Measurements from ENCODE around the gene CYSLTR2. TPM values are rescaled to one million over a fixed set of nuclear protein-coding genes. Genes with fewer than 3 reads are reported as not detected.

CYSLTR2 gene
- polyA plus RNA-seq, 1 donor from 2014 or later = 0.19 TPM

- no peak overlapping the region for H3K4me2 ChIP-seq (ENCODE audit: low read length)
- H3K9me2 ChIP-seq (ENCODE audit: insufficient read depth, low read length) = no peaks in the 10 kb centered on the region
- H3K79me2 ChIP-seq (replicated peaks; ENCODE audit: insufficient read depth, low read length) = no peaks in the 10 kb centered on the region
- no peaks in the 10 kb centered on the region for H3K36me3 ChIP-seq (ENCODE audit: insufficient read depth, low read length)
- no peaks in the 10 kb centered on the region for H3K27me3 ChIP-seq (ENCODE audit: insufficient read depth, low read depth, low read length)
- H3K4me3 ChIP-seq (ENCODE audit: low read length) = no peak overlapping the region
- H3F3A ChIP-seq (ENCODE audit: insufficient read depth, low read length, poor library complexity, severe bottlenecking) = no peaks in the 10 kb centered on the region
- no peaks in the 10 kb centered on the region for H4K20me1 ChIP-seq (ENCODE audit: insufficient read depth)
- H3K9ac ChIP-seq (ENCODE audit: low read length) = no peak overlapping the region
- H2AFZ ChIP-seq (ENCODE audit: low read depth, low read length) = no peak overlapping the region
- no peaks in the 10 kb centered on the region for H3K9me3 ChIP-seq (ENCODE audit: low read length)
- TF ChIP-seq CTCF (IDR thresholded peaks at IDR 0.05; ENCODE audit: poor library complexity, severe bottlenecking) (no peak), TAF1 (IDR thresholded peaks at IDR 0.05; ENCODE audit: low read depth) (no peak), SMC3 (conservative IDR thresholded peaks at IDR 0.05; ENCODE audit: poor library complexity) (no peak), EP300 (conservative IDR thresholded peaks at IDR 0.05; ENCODE audit: poor library complexity, severe bottlenecking) (no peak), POLR2AphosphoS5 (IDR thresholded peaks at IDR 0.05) (no peak), EZH2 (IDR thresholded peaks at IDR 0.05; ENCODE audit: borderline replicate concordance, insufficient read depth, low read length, poor library complexity, severe bottlenecking) (no peak), REST (IDR thresholded peaks at IDR 0.05; ENCODE audit: borderline replicate concordance) (no peak), MXI1 (conservative IDR thresholded peaks at IDR 0.05; ENCODE audit: poor library complexity, severe bottlenecking) (no peak), RAD21 (conservative IDR thresholded peaks at IDR 0.05) (no peak)
- no peak overlapping the region for H3K27ac ChIP-seq (ENCODE audit: low read length)
Measured at GRCh38 chr13:48661107-48661506, 7.4 kb downstream of the CYSLTR2 start.

- H4K20me1 ChIP-seq (ENCODE audit: insufficient read depth) = no peaks in the 10 kb centered on the region
- H3K27ac ChIP-seq (ENCODE audit: low read length) = no peak overlapping the region
- no peaks in the 10 kb centered on the region for H3F3A ChIP-seq (ENCODE audit: insufficient read depth, low read length, poor library complexity, severe bottlenecking)
- no peaks in the 10 kb centered on the region for H3K36me3 ChIP-seq (ENCODE audit: insufficient read depth, low read length)
- H3K79me2 ChIP-seq (replicated peaks; ENCODE audit: insufficient read depth, low read length) = no peaks in the 10 kb centered on the region
- no peaks in the 10 kb centered on the region for H3K9me2 ChIP-seq (ENCODE audit: insufficient read depth, low read length)
- no peak overlapping the region for H2AFZ ChIP-seq (ENCODE audit: low read depth, low read length)
- no peaks in the 10 kb centered on the region for H3K27me3 ChIP-seq (ENCODE audit: insufficient read depth, low read depth, low read length)
- no peak overlapping the region for H3K4me3 ChIP-seq (ENCODE audit: low read length)
- TF ChIP-seq EP300 (conservative IDR thresholded peaks at IDR 0.05; ENCODE audit: poor library complexity, severe bottlenecking) = no peak
- no peak for TF ChIP-seq RAD21 (conservative IDR thresholded peaks at IDR 0.05)
- TF ChIP-seq EZH2 (IDR thresholded peaks at IDR 0.05; ENCODE audit: borderline replicate concordance, insufficient read depth, low read length, poor library complexity, severe bottlenecking) = no peak
- no peaks in the 10 kb centered on the region for H3K9me3 ChIP-seq (ENCODE audit: low read length)
- H3K4me2 ChIP-seq (ENCODE audit: low read length) = no peak overlapping the region
- no peak overlapping the region for H3K9ac ChIP-seq (ENCODE audit: low read length)
Measured at GRCh38 chr13:48662226-48662625, 8.5 kb downstream of the CYSLTR2 start.

GRCh38 chr13:48667136-48667535, 13.4 kb downstream of the CYSLTR2 start:
- no peak for TF ChIP-seq EZH2 (IDR thresholded peaks at IDR 0.05; ENCODE audit: borderline replicate concordance, insufficient read depth, low read length, poor library complexity, severe bottlenecking)
- TF ChIP-seq RAD21 (conservative IDR thresholded peaks at IDR 0.05) = no peak
- TF ChIP-seq TAF1 (IDR thresholded peaks at IDR 0.05; ENCODE audit: low read depth) = no peak
- no peak for TF ChIP-seq EP300 (conservative IDR thresholded peaks at IDR 0.05; ENCODE audit: poor library complexity, severe bottlenecking)
- TF ChIP-seq CTCF (IDR thresholded peaks at IDR 0.05; ENCODE audit: poor library complexity, severe bottlenecking) = no peak
- TF ChIP-seq SMC3 (conservative IDR thresholded peaks at IDR 0.05; ENCODE audit: poor library complexity) = no peak
- no peak for TF ChIP-seq MXI1 (conservative IDR thresholded peaks at IDR 0.05; ENCODE audit: poor library complexity, severe bottlenecking)
- TF ChIP-seq POLR2AphosphoS5 (IDR thresholded peaks at IDR 0.05) = no peak
- TF ChIP-seq REST (IDR thresholded peaks at IDR 0.05; ENCODE audit: borderline replicate concordance) = no peak
- Histone ChIP-seq H2AFZ (ENCODE audit: low read depth, low read length) (no peak overlapping the region), H3K27me3 (ENCODE audit: insufficient read depth, low read depth, low read length) (no peaks in the 10 kb centered on the region), H3K9ac (ENCODE audit: low read length) (no peak overlapping the region), H3K27ac (ENCODE audit: low read length) (no peak overlapping the region), H4K20me1 (ENCODE audit: insufficient read depth) (no peaks in the 10 kb centered on the region), H3K9me2 (ENCODE audit: insufficient read depth, low read length) (no peaks in the 10 kb centered on the region), H3K79me2 (replicated peaks; ENCODE audit: insufficient read depth, low read length) (no peaks in the 10 kb centered on the region), H3K4me2 (ENCODE audit: low read length) (no peak overlapping the region), H3K4me3 (ENCODE audit: low read length) (no peak overlapping the region), H3K9me3 (ENCODE audit: low read length) (peaks cover 4% of the 10 kb centered on the region), H3K36me3 (ENCODE audit: insufficient read depth, low read length) (no peaks in the 10 kb centered on the region), H3F3A (ENCODE audit: insufficient read depth, low read length, poor library complexity, severe bottlenecking) (no peaks in the 10 kb centered on the region)

Measured in neural cell (in vitro differentiated cells).